Transverse colon (tissue), 4 donors: ENCODE data around the gene HINT3. TPM values are rescaled to one million over a fixed set of nuclear protein-coding genes. Genes with fewer than 3 reads are reported as not detected.

Source experiments
- DNase-seq: peaks from one replicate; pipeline ENCODE4 v3.0.0-alpha.2; 2019
- H3K27ac ChIP-seq, 4 donors: fragments of 200-600 bp; sonication (generic); 2 replicates each; pipeline ENCODE4 v1.5.1; 2016 to 2018; ENCODE audit warnings: inconsistent platforms in 4 of 4
- H3K27me3 ChIP-seq: fragments of 200-600 bp; sonication (generic); 2 replicates; pipeline ENCODE4 v1.5.1; 2017; ENCODE audit warnings: inconsistent platforms
- H3K36me3 ChIP-seq, 4 donors: fragments of 200-600 bp; sonication (generic); 2 replicates each; pipeline ENCODE4 v1.5.1; 2017 to 2019; ENCODE audit warnings: inconsistent platforms in 4 of 4
- H3K4me1 ChIP-seq, 4 donors: fragments of 200-600 bp; sonication (generic); 2 replicates each; pipeline ENCODE4 v1.5.1; 2017 to 2020; ENCODE audit warnings: inconsistent platforms in 4 of 4
- H3K4me3 ChIP-seq, 4 donors: fragments of 200-600 bp; sonication (generic); 1 replicate in 1 of 4; 2 replicates in 3 of 4; pipeline versions ENCODE4 v1.5.1 to v1.6.1; 2017 to 2019; ENCODE audit warnings: inconsistent platforms in 4 of 4
- H3K9me3 ChIP-seq, 2 donors: fragments of 200-600 bp; sonication (generic); 2 replicates each; pipeline ENCODE4 v1.5.1; 2017 to 2019; ENCODE audit warnings: inconsistent platforms in 2 of 2
- EP300 ChIP-seq: sonication (generic); formaldehyde crosslinking; IDR thresholded peaks from one replicate; pipeline ENCODE4 v1.6.1; 2017; ENCODE audit warnings: antibody characterized with exemption, low read depth
- POLR2A ChIP-seq: fragments of 450-650 bp; IDR thresholded peaks from one replicate; pipeline ENCODE4 v1.6.1; 2016; ENCODE audit warnings: antibody characterized with exemption, mild to moderate bottlenecking, moderate library complexity
- POLR2AphosphoS5 ChIP-seq, 3 donors: sonication (generic); formaldehyde crosslinking; IDR thresholded peaks; one replicate each; pipeline ENCODE4 v1.6.1; 2016; ENCODE audit warnings: antibody characterized with exemption in 3 of 3
- WGBS, 2 donors: methylation state at CpG; one replicate each; pipeline ENCODE4 v1.1.5; 2018; ENCODE audit warnings: low coverage in 1 of 2; 5-methylcytosine and 5-hydroxymethylcytosine counted together
- in situ Hi-C, 4 donors: fragments of 200-750 bp; cut with MboI; loops; one replicate each; pipeline versions ENCODE4 v1.15.0 to v1.15.1; 2017; ENCODE audit warnings: low sequenced_read_pairs in 3 of 4, low pct_ligation_motif_present in 1 of 4, low pct_unique_long_range_greater_than_20kb in 1 of 4
- intact Hi-C: fragments of 100-400 bp; cut with DNase I; formaldehyde crosslinking; loops from one replicate; pipeline ENCODE4 v1.15.1; 2023; ENCODE audit warnings: low total_unique reads
- total RNA-seq, 4 donors: library from RNA; depleted of rRNA; stranded (reverse); fragments of >200 nt; gene quantifications; one replicate each; pipeline ENCODE4 v1.1.0, GENCODE V29; 2016
- TF ChIP-seq, protein P1 (sequence below), 5 experiments: fragments of 200-600 bp in 3 of 5; fragments of 450-650 bp in 2 of 5; sonication (generic) in 3 of 5; IDR thresholded peaks; 1 replicate in 2 of 5; 2 replicates in 3 of 5; pipeline ENCODE4 v1.5.1; 2016 to 2017; ENCODE audit warnings: antibody characterized with exemption in 5 of 5, inconsistent platforms in 3 of 5, mild to moderate bottlenecking in 2 of 5, moderate library complexity in 1 of 5

The HINT3 gene
- total RNA-seq, 4 donors from 2014 or later: 23.5 to 35.2 (median 30.7) TPM

DNA sequence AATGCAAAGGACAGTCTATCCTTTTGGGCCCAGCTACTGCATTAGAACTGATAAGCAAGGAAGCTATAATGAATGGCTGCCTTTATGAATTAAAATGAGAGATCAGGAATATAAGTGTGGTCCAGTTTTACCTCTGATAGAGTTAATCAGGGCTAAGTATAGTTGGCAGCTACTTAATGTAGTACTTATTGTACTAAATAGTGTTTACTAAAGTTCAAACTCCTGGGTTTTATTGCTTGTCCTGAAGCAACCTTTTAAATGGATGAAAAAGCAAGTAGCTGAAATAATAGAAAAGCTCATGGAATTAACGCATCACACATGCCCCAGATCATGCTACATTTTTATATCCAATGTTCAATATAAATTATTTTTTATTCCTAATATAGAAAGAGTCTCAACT is 35.1 kb downstream of the HINT3 start:
- H3K27ac ChIP-seq: no peak overlapping the region
- DNase-seq: no peak
- WGBS, 2 donors: 42 to 68% methylated on average over 1 of the region's 1 CpG
- no peaks in the 10 kb centered on the region for H3K36me3 ChIP-seq
- H3K27me3 ChIP-seq: no peaks in the 10 kb centered on the region
- peaks cover 0 to 57% (median 19%) of the 10 kb centered on the region in 4 donors for H3K4me1 ChIP-seq
- in situ Hi-C loops: loop anchor here in 1 of 4 donors (10.0 kb wide), 1 partner anchor 687 kb away; the partner anchor contains the start of gene HDDC2
- TF ChIP-seq POLR2A: no peak
- TF ChIP-seq EP300: no peak
- no peak for TF ChIP-seq POLR2AphosphoS5 (IDR thresholded peaks at IDR 0.05)
- TF ChIP-seq, protein P1, sequence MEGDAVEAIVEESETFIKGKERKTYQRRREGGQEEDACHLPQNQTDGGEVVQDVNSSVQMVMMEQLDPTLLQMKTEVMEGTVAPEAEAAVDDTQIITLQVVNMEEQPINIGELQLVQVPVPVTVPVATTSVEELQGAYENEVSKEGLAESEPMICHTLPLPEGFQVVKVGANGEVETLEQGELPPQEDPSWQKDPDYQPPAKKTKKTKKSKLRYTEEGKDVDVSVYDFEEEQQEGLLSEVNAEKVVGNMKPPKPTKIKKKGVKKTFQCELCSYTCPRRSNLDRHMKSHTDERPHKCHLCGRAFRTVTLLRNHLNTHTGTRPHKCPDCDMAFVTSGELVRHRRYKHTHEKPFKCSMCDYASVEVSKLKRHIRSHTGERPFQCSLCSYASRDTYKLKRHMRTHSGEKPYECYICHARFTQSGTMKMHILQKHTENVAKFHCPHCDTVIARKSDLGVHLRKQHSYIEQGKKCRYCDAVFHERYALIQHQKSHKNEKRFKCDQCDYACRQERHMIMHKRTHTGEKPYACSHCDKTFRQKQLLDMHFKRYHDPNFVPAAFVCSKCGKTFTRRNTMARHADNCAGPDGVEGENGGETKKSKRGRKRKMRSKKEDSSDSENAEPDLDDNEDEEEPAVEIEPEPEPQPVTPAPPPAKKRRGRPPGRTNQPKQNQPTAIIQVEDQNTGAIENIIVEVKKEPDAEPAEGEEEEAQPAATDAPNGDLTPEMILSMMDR (IDR thresholded peaks at IDR 0.05): no peak
- H3K9me3 ChIP-seq: no peaks in the 10 kb centered on the region
- intact Hi-C loops: no loop called here
- no peak overlapping the region for H3K4me3 ChIP-seq

DNA sequence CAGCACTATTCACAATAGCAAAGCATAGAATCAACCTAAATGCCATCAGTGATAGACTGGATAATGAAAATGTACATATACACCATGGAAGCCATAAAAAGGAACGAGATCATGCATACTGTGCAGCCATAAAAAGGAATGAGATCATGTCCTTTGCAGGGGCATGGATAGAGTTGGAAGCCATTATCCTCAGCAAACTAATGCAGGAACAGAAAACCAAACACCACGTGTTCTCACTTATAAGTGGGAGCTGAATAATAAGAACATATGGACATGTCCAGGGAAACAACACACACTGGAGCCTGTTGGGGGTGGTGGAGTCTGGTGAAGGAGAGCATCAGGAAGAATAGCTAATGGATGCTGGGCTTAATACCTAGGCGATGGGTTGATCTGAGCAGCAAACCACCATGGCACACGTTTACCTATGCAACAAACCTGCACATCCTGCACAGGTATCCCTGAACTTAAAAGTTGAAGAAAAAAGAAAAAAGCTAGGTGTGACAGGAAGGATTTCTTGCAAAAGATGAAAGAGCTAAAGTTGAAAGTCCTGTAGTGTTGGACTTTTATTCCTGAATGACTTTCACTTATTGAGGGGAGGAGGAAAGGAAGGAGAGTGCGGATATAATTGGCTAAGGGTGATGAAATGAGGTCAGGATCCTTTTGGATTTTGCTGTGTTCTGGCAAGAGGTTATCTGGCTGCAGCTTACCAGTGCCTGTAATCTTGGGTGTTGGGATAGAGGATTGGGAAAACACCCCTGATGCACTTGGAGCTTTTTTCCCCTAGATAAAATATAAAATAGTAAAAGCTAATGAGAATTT is 38.3 kb downstream of the HINT3 start:
- no peaks in the 10 kb centered on the region for H3K27me3 ChIP-seq
- WGBS, 2 donors: 58 to 67% methylated on average over 4 to 5 of the region's 5 CpGs
- no peaks in the 10 kb centered on the region for H3K9me3 ChIP-seq
- TF ChIP-seq POLR2AphosphoS5 (IDR thresholded peaks at IDR 0.05) (no peak), POLR2A (no peak), EP300 (no peak)
- TF ChIP-seq, protein P1 (IDR thresholded peaks at IDR 0.05): no peak
- peaks cover 0 to 31% (median 11%) of the 10 kb centered on the region in 4 donors for H3K4me1 ChIP-seq
- H3K4me3 ChIP-seq: no peak overlapping the region
- H3K27ac ChIP-seq: no peak overlapping the region
- intact Hi-C loops: no loop called here
- in situ Hi-C loops: loop anchor here in 1 of 4 donors (10.0 kb wide), 1 partner anchor 690 kb away; the partner anchor contains the start of gene HDDC2
- peaks cover 0 to 14% (median 3%) of the 10 kb centered on the region in 4 donors for H3K36me3 ChIP-seq
- DNase-seq: no peak

DNA sequence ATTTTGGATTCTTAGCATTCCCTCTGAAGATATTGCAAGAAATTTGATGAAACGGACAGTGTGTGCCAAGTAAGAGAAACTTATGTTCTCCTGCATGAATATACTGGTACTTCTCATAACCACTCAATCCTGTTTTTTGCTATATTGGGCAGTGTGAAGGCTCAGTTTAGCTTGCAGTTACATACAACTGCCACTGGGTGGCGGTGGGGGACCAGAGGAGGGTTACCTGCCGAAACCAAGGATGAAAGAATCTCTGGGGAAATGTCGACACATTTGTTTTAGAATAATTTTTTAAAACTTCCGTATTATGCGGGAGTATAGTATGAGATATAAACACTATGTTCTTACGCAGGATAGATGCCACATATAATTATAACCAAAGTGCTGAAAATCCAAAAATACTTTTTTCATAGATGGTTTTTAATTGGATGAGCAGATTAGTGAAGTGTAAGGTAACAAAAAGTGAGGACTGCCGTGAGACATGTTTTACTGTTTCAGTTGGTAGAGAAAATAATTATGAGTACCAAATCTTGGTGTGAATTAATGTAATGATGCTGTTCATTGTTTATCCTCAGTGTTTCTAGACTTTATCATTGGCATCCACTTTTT is 39.5 kb downstream of the HINT3 start:
- Histone ChIP-seq H3K9me3 (no peaks in the 10 kb centered on the region), H3K4me1 (peaks cover 0 to 28% (median 9%) of the 10 kb centered on the region in 4 donors), H3K27me3 (no peaks in the 10 kb centered on the region), H3K27ac (no peak overlapping the region), H3K4me3 (peak overlapping the region in 1 of 4 donors; percentile 4), H3K36me3 (peaks cover 0 to 17% (median 3%) of the 10 kb centered on the region in 4 donors)
- in situ Hi-C loops (loop anchor here in 1 of 4 donors (10.0 kb wide), 1 partner anchor 691 kb away; the partner anchor contains the start of gene HDDC2), intact Hi-C loops (no loop called here)
- WGBS, 2 donors: 7 to 8% methylated on average over 8 of the region's 8 CpGs
- TF ChIP-seq POLR2A: no peak
- TF ChIP-seq, protein P1 (IDR thresholded peaks at IDR 0.05): peak; percentile 85 to 97 (median 93)
- peak; percentile 67 for DNase-seq
